ENCODE results near the gene TPTE.
"Not testable (repeated sequence)": the region's sequence is repeated elsewhere in the genome, so short reads cannot be mapped to it uniquely, and the experiment has no call there.

TPTE gene

DNA sequence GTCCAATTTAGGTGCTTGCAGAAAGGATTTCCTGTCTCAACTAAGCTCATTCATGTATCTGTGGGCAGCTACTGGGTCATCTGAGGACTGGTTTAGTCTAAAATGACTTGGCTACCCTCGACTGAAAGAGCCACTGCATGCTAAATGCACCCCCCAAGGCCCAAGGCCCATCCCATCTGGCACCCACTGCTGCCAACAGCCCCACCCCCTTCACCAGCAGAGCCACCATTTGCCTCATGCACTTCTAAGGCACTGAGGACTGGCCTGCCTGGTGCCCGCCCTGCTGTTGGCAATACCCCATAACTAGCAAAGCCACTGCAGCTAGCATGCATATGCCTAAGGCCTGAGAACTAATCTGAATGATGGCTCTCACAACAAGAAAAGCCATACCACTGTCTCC is 49.4 kb downstream of the TPTE start:
- H3K27me3 ChIP-seq (replicated peaks in 2 of 5; ENCODE audit: control insufficient read depth in 4 of 5, insufficient read depth in 5 of 5, low read length in 4 of 5); H3K27ac ChIP-seq (ENCODE audit: insufficient read depth in 1 of 2, low read depth in 1 of 2, low read length in 2 of 2, poor library complexity in 1 of 2, severe bottlenecking in 2 of 2); H3K4me1 ChIP-seq (ENCODE audit: control extremely low read depth in 1 of 4, control insufficient read depth in 4 of 4, insufficient read depth in 4 of 4, low read length in 3 of 4); H3K36me3 ChIP-seq (ENCODE audit: control insufficient read depth in 4 of 4, insufficient read depth in 4 of 4, low read length in 3 of 4); H3K4me3 ChIP-seq (ENCODE audit: control insufficient read depth in 1 of 7, extremely low read depth in 1 of 7, insufficient read depth in 4 of 7, low read depth in 2 of 7, low read length in 6 of 7); POLR2A ChIA-PET; CTCF ChIA-PET; DNase-seq: not testable (repeated sequence)
- WGBS (ENCODE audit: insufficient coverage), result 58% methylated on average over 2 of the region's 2 CpGs
- peaks cover 1 to 31% (median 9%) of the 10 kb centered on the region in 5 experiments for H3K9me3 ChIP-seq (ENCODE audit: control extremely low read depth in 1 of 5, control insufficient read depth in 4 of 5, insufficient read depth in 2 of 5, low read depth in 1 of 5, low read length in 4 of 5)

DNA sequence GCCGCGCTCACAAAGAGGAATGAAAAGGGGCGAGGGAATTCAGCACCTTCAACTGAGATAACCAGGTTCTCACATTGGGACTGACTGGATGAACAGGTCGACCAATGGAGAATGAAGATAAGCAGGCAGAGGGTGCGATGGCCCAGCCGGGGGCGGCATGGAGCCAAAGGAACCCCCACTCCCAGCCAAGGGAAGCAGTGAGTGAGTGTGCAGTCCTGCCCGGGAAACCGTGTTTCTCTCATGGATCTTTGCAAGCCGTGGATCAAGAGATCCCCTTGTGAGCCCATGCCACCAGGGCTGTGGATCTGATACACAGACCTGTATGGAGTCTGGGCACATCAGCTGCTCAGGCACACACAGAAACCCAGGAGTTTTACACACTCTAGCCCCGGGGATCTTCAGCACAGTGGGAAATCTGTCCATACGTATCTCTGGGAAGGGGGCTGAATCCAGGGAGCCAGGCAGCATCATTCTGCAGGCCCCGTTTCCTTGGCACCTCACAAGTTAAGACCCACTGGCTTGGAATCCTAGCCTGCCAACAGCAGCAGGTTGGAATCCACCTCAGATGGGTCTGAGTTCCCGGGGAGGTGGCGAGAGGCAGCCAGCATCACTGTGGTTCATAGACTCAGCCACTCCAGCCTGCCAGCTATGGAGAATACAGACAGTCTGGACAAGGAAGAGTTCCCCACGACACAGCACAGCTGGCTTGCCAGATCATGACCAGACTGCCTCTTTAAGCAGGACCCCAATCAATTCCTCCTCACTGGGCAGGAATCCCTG is 53.3 kb downstream of the TPTE start:
- DNase-seq; H3K27ac ChIP-seq (ENCODE audit: insufficient read depth in 1 of 2, low read depth in 1 of 2, low read length in 2 of 2, poor library complexity in 1 of 2, severe bottlenecking in 2 of 2); H3K4me3 ChIP-seq (ENCODE audit: control insufficient read depth in 1 of 7, extremely low read depth in 1 of 7, insufficient read depth in 4 of 7, low read depth in 2 of 7, low read length in 6 of 7); H3K4me1 ChIP-seq (ENCODE audit: control extremely low read depth in 1 of 4, control insufficient read depth in 4 of 4, insufficient read depth in 4 of 4, low read length in 3 of 4); H3K36me3 ChIP-seq (ENCODE audit: control insufficient read depth in 4 of 4, insufficient read depth in 4 of 4, low read length in 3 of 4); CTCF ChIA-PET; H3K27me3 ChIP-seq (replicated peaks in 2 of 5; ENCODE audit: control insufficient read depth in 4 of 5, insufficient read depth in 5 of 5, low read length in 4 of 5); POLR2A ChIA-PET: not testable (repeated sequence)
- 81% methylated on average over 14 of the region's 16 CpGs for WGBS (ENCODE audit: insufficient coverage)
- peaks cover 0 to 33% (median 9%) of the 10 kb centered on the region in 5 experiments for H3K9me3 ChIP-seq (ENCODE audit: control extremely low read depth in 1 of 5, control insufficient read depth in 4 of 5, insufficient read depth in 2 of 5, low read depth in 1 of 5, low read length in 4 of 5)

DNA sequence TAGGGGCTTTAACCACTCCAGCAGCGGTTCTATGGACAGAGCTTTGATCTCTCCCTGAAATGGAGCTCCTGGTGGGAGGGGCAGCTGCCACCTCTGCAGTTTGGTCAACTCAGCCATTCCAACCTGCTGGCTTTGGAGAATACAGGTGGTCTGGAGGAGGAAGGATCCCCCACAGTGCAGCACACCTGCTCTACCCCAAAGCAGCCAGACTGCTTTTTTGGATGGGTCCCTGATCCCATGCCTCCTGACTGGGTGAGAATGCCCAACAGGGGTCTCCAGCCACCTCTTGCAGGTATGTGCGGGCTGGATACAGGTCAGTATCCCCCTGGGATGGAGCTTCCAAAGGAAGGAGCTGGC is 53.9 kb downstream of the TPTE start:
- H3K27ac ChIP-seq (ENCODE audit: insufficient read depth in 1 of 2, low read depth in 1 of 2, low read length in 2 of 2, poor library complexity in 1 of 2, severe bottlenecking in 2 of 2), result no peak overlapping the region
- no peak for DNase-seq
- H3K36me3 ChIP-seq (ENCODE audit: control insufficient read depth in 4 of 4, insufficient read depth in 4 of 4, low read length in 3 of 4), result no peaks in the 10 kb centered on the region
- ChIA-PET CTCF (no interaction called here), POLR2A (no interaction called here)
- H3K4me3 ChIP-seq (ENCODE audit: control insufficient read depth in 1 of 7, extremely low read depth in 1 of 7, insufficient read depth in 4 of 7, low read depth in 2 of 7, low read length in 6 of 7), result no peak overlapping the region
- H3K27me3 ChIP-seq (replicated peaks in 2 of 5; ENCODE audit: control insufficient read depth in 4 of 5, insufficient read depth in 5 of 5, low read length in 4 of 5), result no peaks in the 10 kb centered on the region
- peaks cover 0 to 32% (median 9%) of the 10 kb centered on the region in 5 experiments for H3K9me3 ChIP-seq (ENCODE audit: control extremely low read depth in 1 of 5, control insufficient read depth in 4 of 5, insufficient read depth in 2 of 5, low read depth in 1 of 5, low read length in 4 of 5)
- 73% methylated on average over 2 of the region's 2 CpGs for WGBS (ENCODE audit: insufficient coverage)
- H3K4me1 ChIP-seq (ENCODE audit: control extremely low read depth in 1 of 4, control insufficient read depth in 4 of 4, insufficient read depth in 4 of 4, low read length in 3 of 4), result no peaks in the 10 kb centered on the region

GRCh38 chr21:10578910-10579309 is 57.5 kb downstream of the TPTE start:
- H3K36me3 ChIP-seq (ENCODE audit: control insufficient read depth in 4 of 4, insufficient read depth in 4 of 4, low read length in 3 of 4); H3K27me3 ChIP-seq (replicated peaks in 2 of 5; ENCODE audit: control insufficient read depth in 4 of 5, insufficient read depth in 5 of 5, low read length in 4 of 5); CTCF ChIA-PET; H3K27ac ChIP-seq (ENCODE audit: insufficient read depth in 1 of 2, low read depth in 1 of 2, low read length in 2 of 2, poor library complexity in 1 of 2, severe bottlenecking in 2 of 2); DNase-seq; POLR2A ChIA-PET; H3K4me3 ChIP-seq (ENCODE audit: control insufficient read depth in 1 of 7, extremely low read depth in 1 of 7, insufficient read depth in 4 of 7, low read depth in 2 of 7, low read length in 6 of 7); H3K4me1 ChIP-seq (ENCODE audit: control extremely low read depth in 1 of 4, control insufficient read depth in 4 of 4, insufficient read depth in 4 of 4, low read length in 3 of 4): not testable (repeated sequence)
- peaks cover 1 to 18% (median 7%) of the 10 kb centered on the region in 5 experiments for H3K9me3 ChIP-seq (ENCODE audit: control extremely low read depth in 1 of 5, control insufficient read depth in 4 of 5, insufficient read depth in 2 of 5, low read depth in 1 of 5, low read length in 4 of 5)

DNA sequence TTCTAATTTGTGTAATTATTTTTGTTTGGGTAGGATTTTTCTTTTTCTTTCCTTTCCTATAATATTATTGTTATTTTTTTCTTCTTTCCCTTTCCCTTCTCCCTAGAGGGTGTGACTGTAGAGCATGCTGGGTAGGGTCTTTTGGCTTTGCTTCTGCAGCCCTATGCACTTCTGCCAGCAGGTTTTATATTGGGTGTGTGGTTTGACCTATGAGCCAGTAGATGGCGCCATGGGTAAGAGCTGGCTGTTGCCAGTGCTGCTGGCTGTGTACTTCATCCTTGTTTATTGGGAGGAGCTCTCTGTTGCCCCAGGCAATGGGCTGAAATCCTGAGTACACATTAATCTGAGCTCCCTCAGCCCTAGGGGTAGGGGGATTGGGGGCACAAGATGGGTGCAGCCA is 67.7 kb downstream of the TPTE start:
- no CpG with 5 or more reads among the region's 1 CpG for WGBS (ENCODE audit: insufficient coverage)

GRCh38 chr21:10607074-10607473 is 85.7 kb downstream of the TPTE start:
- H3K36me3 ChIP-seq (ENCODE audit: control insufficient read depth in 4 of 4, insufficient read depth in 4 of 4, low read length in 3 of 4); H3K4me3 ChIP-seq (ENCODE audit: control insufficient read depth in 1 of 7, extremely low read depth in 1 of 7, insufficient read depth in 4 of 7, low read depth in 2 of 7, low read length in 6 of 7); H3K27me3 ChIP-seq (replicated peaks in 2 of 5; ENCODE audit: control insufficient read depth in 4 of 5, insufficient read depth in 5 of 5, low read length in 4 of 5); POLR2A ChIA-PET; CTCF ChIA-PET; H3K27ac ChIP-seq (ENCODE audit: insufficient read depth in 1 of 2, low read depth in 1 of 2, low read length in 2 of 2, poor library complexity in 1 of 2, severe bottlenecking in 2 of 2); H3K4me1 ChIP-seq (ENCODE audit: control extremely low read depth in 1 of 4, control insufficient read depth in 4 of 4, insufficient read depth in 4 of 4, low read length in 3 of 4); DNase-seq: not testable (repeated sequence)
- peaks cover 0 to 19% (median 4%) of the 10 kb centered on the region in 5 experiments for H3K9me3 ChIP-seq (ENCODE audit: control extremely low read depth in 1 of 5, control insufficient read depth in 4 of 5, insufficient read depth in 2 of 5, low read depth in 1 of 5, low read length in 4 of 5)
- WGBS (ENCODE audit: insufficient coverage), result 86% methylated on average over 5 of the region's 7 CpGs

More for the DNA sequence above, 67.7 kb downstream of the TPTE start:
- H3K36me3 ChIP-seq (ENCODE audit: control insufficient read depth in 4 of 4, insufficient read depth in 4 of 4, low read length in 3 of 4); POLR2A ChIA-PET; H3K4me1 ChIP-seq (ENCODE audit: control extremely low read depth in 1 of 4, control insufficient read depth in 4 of 4, insufficient read depth in 4 of 4, low read length in 3 of 4); H3K27me3 ChIP-seq (replicated peaks in 2 of 5; ENCODE audit: control insufficient read depth in 4 of 5, insufficient read depth in 5 of 5, low read length in 4 of 5); DNase-seq; H3K27ac ChIP-seq (ENCODE audit: insufficient read depth in 1 of 2, low read depth in 1 of 2, low read length in 2 of 2, poor library complexity in 1 of 2, severe bottlenecking in 2 of 2); CTCF ChIA-PET; H3K4me3 ChIP-seq (ENCODE audit: control insufficient read depth in 1 of 7, extremely low read depth in 1 of 7, insufficient read depth in 4 of 7, low read depth in 2 of 7, low read length in 6 of 7): not testable (repeated sequence)
- H3K9me3 ChIP-seq (ENCODE audit: control extremely low read depth in 1 of 5, control insufficient read depth in 4 of 5, insufficient read depth in 2 of 5, low read depth in 1 of 5, low read length in 4 of 5), result peaks cover 0 to 22% (median 5%) of the 10 kb centered on the region in 5 experiments

- H3K9me3 ChIP-seq (ENCODE audit: control extremely low read depth in 1 of 5, control insufficient read depth in 4 of 5, insufficient read depth in 2 of 5, low read depth in 1 of 5, low read length in 4 of 5), result peaks cover 0 to 15% (median 7%) of the 10 kb centered on the region in 5 experiments
- POLR2A ChIA-PET; H3K36me3 ChIP-seq (ENCODE audit: control insufficient read depth in 4 of 4, insufficient read depth in 4 of 4, low read length in 3 of 4); H3K4me1 ChIP-seq (ENCODE audit: control extremely low read depth in 1 of 4, control insufficient read depth in 4 of 4, insufficient read depth in 4 of 4, low read length in 3 of 4); H3K4me3 ChIP-seq (ENCODE audit: control insufficient read depth in 1 of 7, extremely low read depth in 1 of 7, insufficient read depth in 4 of 7, low read depth in 2 of 7, low read length in 6 of 7); CTCF ChIA-PET; H3K27me3 ChIP-seq (replicated peaks in 2 of 5; ENCODE audit: control insufficient read depth in 4 of 5, insufficient read depth in 5 of 5, low read length in 4 of 5); DNase-seq; H3K27ac ChIP-seq (ENCODE audit: insufficient read depth in 1 of 2, low read depth in 1 of 2, low read length in 2 of 2, poor library complexity in 1 of 2, severe bottlenecking in 2 of 2): not testable (repeated sequence)
- 89% methylated on average over 4 of the region's 6 CpGs for WGBS (ENCODE audit: insufficient coverage)
These were observed 92.9 kb downstream of the TPTE start for GRCh38 chr21:10614285-10614684.

Data from common myeloid progenitor, CD34-positive (primary cell).